GM18507 (cell line): ENCODE data around the gene NEGR1.

Source experiments
- DNase-seq: peaks from one replicate; pipeline ENCODE4 v3.0.0; 2011; ENCODE audit warnings: low read depth; ENCODE audit not compliant: insufficient read length; ENCODE audit errors: extremely low spot score
- FAIRE-seq: peaks from 2 replicates; lab custom pipeline; 2011; peaks lifted over from hg19 to GRCh38; lab: Jason Lieb, UNC

Gene NEGR1

GRCh38 chr1:71634159-71634558 lies 648.2 kb downstream of the NEGR1 start:
- DNase-seq (no peak), FAIRE-seq (no peak)

- FAIRE-seq = no peak
- DNase-seq = no peak
These were observed 652.3 kb downstream of the NEGR1 start for GRCh38 chr1:71630073-71630472.

DNA sequence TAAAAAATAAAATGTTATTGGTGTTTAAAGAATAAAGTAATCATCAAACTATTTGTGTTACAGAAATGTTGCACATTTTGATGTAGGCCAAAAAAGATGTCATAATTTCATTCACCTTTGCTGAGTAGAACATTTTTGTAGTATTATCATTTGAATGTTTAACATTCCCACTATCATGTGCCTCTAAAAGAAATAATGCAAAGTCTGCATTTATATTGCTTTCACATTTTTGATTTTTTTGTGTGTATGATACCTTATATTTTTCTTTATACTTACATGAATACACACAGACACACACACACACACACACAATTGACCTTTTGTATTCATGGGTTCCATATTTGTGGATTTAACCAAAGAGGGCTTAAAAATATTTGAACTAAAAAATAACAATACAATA lies 657.3 kb downstream of the NEGR1 start:
- FAIRE-seq (no peak), DNase-seq (no peak)

- no peak for DNase-seq
- FAIRE-seq = no peak
These were observed 658.5 kb downstream of the NEGR1 start for GRCh38 chr1:71623888-71624287.

- no peak for DNase-seq
- FAIRE-seq = no peak
These were observed 660.6 kb downstream of the NEGR1 start for GRCh38 chr1:71621785-71622184.

GRCh38 chr1:71618766-71619530 lies 663.4 kb downstream of the NEGR1 start:
- FAIRE-seq (no peak), DNase-seq (no peak)

GRCh38 chr1:71618191-71618590 lies 664.1 kb downstream of the NEGR1 start:
- FAIRE-seq = no peak
- DNase-seq = no peak

- DNase-seq (no peak), FAIRE-seq (no peak)
These were observed 671.9 kb downstream of the NEGR1 start for GRCh38 chr1:71610476-71610875.

GRCh38 chr1:71603044-71603776 lies 679.1 kb downstream of the NEGR1 start:
- DNase-seq (no peak), FAIRE-seq (no peak)

DNA sequence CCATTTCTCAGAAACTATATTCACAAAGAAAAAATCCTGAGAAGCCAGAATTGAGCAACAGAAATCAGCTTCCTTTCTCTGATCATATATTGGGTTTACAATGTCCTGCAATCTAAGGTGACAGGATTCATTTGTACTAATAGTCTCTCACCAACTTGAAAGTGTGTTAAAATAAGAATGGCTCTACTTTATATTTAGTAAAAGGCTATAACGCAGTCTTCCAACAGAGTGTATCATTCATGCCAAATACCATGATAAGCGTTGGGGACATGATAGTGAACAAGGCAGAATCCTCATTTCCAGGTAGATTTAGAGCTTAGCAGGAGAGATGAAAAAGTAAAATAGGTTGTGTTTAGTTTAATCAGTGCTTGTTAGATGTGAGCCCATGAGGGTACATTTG lies 682.3 kb downstream of the NEGR1 start:
- DNase-seq = no peak
- FAIRE-seq = no peak

DNA sequence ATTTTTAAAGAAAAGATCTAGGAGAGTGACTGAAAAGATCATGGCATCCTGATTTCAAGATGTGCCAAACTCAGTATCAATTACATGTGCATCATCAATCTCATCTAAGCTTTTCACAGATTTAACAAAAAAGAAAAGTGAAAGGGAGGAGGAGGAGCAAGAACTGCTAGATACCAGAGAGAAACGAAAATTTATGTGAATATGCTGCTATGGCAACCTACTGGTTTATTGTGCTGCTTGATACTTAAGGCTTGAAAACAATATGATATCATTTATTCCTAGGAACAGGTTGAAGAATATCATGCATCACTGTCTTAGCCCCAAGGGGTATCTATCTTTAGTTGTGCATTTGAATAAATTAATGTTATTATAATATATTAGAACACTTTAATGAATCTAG lies 683.0 kb downstream of the NEGR1 start:
- FAIRE-seq = no peak
- DNase-seq = no peak

DNA sequence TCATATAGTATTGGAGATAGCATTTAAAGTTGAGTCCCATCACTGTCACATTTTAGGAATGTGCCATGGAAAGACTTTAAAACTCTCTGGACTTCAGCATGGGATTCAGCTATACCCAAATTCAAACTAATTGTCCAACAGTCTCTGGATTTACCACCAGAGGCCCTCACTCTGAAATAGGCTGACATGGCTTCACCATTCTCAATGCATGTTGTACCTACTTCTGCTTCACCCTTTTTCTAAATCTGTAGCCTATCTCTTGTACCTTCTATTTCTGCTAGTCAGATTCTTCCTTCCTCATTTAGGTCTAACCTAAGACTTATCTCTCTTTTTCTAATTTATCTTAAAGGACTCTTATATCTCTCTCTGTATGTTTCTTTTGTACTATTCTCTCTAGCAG lies 688.8 kb downstream of the NEGR1 start:
- DNase-seq = no peak

DNA sequence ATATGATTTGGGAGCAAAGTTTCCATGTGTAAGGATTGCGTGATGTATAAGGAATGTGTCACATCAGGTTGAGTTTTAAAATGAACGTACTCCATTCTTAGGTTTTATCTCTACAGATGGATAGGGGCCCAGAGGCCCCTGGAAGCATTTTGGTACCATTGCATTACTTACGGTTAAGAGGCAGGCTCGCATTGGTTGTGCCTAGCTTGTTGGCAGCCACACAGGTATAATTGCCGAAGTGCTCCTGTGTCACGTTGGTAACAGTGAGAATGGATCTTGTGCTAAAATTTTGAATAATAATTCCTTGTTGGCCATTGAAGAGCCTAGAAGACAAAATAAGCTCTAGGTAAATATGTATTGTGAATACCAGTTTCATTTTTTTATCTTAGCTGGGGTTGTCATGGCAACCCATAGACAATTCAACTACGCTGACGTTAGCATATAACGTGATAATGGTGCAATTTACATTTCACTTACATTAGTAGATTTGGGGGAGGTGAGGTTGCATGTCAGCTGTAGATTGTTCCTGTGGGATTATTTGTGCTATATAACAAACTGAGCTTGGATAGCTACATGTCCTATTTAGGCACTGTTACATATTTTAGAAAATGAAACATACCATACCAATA lies 689.6 kb downstream of the NEGR1 start:
- DNase-seq (no peak), FAIRE-seq (no peak)

More for the DNA sequence above, 688.8 kb downstream of the NEGR1 start:
- FAIRE-seq = no peak

- FAIRE-seq = no peak
- DNase-seq = no peak
These were observed 693.3 kb downstream of the NEGR1 start for GRCh38 chr1:71589005-71589404.

DNA sequence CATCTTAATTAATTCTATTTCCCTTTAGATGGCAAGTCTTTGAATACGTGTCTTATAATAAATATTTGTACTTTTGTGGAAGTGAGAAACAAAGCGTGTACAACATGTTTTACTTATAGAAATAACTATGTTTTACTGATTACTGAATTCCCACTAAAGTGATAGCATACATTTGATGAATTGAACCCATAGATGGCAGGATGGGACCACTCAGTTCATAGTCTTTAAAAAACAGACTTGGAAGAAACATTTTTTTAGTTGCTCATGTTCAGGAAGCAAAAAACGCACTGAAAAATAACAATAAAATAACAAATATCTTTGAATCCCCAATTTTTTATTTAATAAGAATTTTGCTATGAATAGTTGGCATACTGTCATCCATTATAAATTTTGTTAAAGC lies 694.4 kb downstream of the NEGR1 start:
- FAIRE-seq (no peak), DNase-seq (no peak)

- DNase-seq = no peak
- FAIRE-seq = peak; percentile 48
These were observed 696.3 kb downstream of the NEGR1 start for GRCh38 chr1:71586030-71586429.

GRCh38 chr1:71583756-71584155 lies 698.6 kb downstream of the NEGR1 start:
- DNase-seq (no peak), FAIRE-seq (no peak)

DNA sequence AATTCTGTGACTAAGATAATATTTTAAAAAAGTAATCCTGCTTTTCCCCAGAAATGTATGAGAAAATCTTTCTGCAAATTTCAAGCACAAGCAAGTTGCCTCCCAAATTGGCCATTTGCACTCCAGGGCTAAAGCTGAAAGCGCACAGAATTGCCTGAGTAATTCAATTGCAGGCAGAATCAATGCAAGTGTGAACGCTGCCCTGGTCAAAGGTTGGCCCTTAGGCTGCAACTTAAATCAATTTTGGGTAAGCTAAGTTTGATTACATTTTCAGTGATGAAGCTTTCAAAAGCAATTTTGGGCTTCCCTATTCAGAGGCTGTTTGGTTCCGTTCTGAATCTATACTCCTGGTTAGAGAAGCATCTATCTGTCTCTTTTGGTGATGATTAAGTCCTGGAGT lies 699.7 kb downstream of the NEGR1 start:
- DNase-seq (no peak), FAIRE-seq (no peak)

DNA sequence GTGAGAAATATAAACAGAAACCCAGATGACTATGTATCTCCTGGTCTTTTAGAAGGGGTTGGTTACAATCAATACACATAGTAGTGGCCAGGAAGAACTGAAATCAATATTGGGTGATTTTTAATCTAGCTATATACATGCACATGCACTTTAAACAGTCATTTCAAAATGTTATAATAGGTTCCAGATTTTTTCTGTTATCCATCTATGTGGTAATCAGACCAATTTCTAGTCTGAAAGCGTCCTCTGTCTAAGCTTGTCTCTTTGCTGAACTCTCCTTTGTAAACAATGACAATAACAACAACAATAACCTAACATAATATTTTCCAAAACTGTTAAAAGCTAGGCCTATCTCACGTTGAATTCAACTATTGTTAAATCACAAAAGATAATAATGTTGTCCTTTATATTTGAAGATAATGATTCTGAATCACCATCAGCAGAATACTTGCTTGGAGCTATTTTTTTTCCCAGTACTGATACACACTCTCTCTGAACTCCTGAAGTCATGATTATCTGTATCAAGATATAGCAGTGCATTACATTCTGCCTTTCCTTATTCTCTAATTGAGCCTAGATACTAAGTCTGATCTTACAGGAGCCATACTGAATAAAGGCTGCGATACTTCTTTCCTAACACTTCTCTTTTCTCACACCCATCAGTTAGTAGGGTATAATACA lies 704.7 kb downstream of the NEGR1 start:
- DNase-seq (no peak), FAIRE-seq (no peak)

DNA sequence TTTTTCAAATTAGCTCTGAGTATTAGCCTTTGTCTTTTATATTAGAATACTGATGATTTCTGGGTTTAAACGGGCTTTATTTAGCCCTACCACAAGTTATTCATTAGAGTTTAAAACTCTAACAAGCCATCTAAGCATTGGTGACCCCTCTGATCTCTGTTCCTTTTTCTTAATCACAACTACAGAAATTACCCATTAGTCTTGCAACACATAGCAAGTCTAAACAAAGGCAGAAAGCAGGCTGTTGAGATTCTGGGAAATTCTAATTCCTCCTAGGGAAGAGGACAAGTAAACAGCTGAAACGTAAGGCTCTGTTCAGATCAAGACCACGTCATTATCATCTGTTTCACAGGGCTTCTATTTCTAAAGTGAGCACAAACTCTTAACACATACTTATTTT lies 710.3 kb downstream of the NEGR1 start:
- FAIRE-seq (no peak), DNase-seq (no peak)
